Measurements from ENCODE around the gene DST.
"Not testable (repeated sequence)": the region's sequence is repeated elsewhere in the genome, so short reads cannot be mapped to it uniquely, and the experiment has no call there.

DST gene

GRCh38 chr6:56514395-56514794, 128.3 kb downstream of the DST start:
- no peak for DNase-seq

- DNase-seq: no peak
These were observed 129.1 kb downstream of the DST start for GRCh38 chr6:56513631-56514030.

GRCh38 chr6:56511591-56511990, 131.1 kb downstream of the DST start:
- DNase-seq: no peak

- DNase-seq: no peak
These were observed 131.6 kb downstream of the DST start for GRCh38 chr6:56510984-56511531.

DNA sequence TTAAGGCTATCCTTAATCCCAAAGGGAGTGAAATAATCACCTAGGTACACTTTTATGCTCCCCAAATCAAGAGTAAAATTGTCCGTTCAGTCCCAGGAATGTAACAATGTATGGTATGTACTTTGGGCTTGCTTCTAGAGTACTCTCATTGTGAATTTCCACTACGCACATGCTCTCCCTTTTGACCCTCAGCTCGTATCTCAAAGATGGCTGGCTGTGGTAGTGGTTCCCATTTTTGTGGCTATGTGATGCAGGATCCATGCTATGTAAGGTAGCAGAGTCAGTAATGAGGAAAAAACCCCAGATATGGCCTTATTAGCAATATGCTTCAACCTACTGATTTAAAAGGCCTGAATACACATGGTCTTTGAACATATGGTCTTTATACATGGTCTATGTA, 133.7 kb downstream of the DST start:
- DNase-seq: no peak

DNA sequence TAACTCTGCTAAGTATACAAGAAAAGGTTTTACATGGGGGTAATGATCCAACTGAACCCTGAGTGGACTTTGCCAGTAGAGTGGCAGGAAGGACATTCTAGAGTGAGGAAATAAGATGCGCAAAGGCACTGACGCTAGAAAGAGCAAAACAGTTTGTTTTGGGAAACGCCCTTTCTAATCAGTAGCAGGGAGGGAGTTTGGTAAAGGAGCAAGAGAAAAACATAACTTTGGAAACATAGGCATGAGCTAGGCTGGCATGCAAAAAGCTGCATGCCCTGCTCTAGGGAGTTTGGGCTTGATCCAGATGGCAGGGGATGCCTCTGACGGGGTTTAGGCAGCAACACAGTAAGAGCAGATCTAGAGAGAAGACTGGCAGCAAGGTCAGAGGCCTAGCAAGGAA, 135.2 kb downstream of the DST start:
- no peak for DNase-seq

- DNase-seq: no peak
These were observed 137.0 kb downstream of the DST start for GRCh38 chr6:56505512-56506260.

GRCh38 chr6:56501993-56502392, 140.7 kb downstream of the DST start:
- DNase-seq: no peak

- DNase-seq: no peak
These were observed 143.6 kb downstream of the DST start for GRCh38 chr6:56499095-56499494.

DNA sequence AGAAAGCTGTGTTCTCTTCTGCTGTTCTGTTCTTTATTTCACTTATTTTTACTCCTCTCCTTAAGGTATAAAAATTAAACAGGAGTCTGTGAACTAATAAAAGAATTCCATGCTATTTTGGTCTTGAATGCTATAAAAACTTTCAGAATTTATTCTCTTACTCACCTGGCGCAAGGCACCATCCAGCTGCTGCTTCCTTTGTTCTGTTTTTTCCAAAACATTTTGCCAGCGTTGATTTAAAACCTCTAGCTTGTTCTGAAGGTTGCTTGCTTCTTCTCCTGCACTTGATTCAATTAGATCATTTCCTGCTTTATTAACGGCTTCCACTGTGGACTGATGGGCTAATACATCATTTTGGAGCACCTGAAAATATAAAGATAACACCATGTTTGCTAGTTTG, 145.0 kb downstream of the DST start:
- DNase-seq: no peak

DNA sequence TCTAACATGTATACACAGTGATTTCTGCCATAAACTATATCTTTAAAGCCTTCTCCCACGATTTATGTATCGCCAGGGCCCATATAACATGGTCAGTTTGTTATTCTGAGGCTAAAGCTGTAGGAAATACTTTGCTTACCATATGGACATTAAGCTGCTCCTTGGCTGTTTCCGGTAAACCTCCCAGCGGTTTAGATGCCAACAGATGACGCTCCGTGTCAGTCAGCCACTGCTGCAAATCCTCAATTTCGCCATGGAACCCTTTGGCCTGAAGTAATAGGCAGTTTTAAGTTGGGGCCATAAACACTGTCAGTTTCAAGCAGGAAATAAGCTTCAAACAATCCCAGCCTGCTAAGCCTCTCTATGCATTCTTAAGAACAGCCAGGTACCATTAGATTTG, 145.4 kb downstream of the DST start:
- DNase-seq: no peak

DNA sequence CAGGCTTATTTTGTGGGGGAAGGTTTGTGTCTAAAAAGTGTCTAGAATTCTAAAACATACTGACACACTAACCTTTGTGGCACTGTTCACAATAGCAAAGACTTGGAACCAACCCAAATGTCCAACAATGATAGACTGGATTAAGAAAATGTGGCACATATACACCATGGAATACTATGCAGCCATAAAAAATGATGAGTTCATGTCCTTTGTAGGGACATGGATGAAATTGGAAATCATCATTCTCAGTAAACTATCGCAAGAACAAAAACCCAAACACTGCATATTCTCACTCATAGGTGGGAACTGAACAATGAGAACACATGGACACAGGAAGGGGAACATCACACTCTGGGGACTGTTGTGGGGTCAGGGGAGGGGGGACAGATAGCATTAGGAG, 146.0 kb downstream of the DST start:
- DNase-seq: not testable (repeated sequence)

DNA sequence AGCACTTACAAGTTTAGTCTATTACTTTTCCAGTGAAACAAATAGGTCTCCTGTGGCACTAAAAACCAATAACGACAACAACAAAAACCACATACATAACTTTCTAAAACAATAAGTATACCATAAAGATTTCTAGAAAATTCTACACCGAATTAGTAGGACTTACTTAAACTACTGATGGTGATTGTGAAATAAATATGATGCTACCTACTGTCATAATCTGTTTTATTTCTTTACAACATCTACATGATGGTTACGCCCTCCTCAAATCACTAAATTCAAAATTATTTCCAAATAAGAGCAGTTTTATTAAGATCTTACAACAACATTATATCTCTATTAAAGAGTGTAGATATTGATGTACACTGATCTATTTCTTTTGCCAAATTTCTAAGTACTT, 147.0 kb downstream of the DST start:
- no peak for DNase-seq

- no peak for DNase-seq
These were observed 150.9 kb downstream of the DST start for GRCh38 chr6:56491606-56492328.

- no peak for DNase-seq
These were observed 151.7 kb downstream of the DST start for GRCh38 chr6:56490993-56491392.

DNA sequence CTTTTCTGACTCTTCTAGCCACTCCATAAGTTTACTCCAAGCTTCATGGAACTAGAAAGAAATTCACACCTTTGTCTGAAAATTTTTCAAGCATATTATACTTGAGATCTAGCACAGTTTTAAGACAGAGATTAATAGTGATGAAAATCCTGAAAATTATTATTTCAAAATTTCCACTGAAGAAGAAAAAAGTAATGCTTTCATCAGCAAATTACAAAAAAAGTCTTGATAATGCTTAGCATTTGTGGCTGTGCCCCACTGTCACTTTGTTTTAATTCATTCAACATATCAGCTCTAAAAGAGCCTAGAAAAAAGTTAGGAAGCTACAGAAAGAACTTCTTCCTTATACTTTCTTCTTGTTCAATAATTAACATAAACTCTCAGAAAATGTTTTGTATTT, 153.1 kb downstream of the DST start:
- DNase-seq: no peak

DNA sequence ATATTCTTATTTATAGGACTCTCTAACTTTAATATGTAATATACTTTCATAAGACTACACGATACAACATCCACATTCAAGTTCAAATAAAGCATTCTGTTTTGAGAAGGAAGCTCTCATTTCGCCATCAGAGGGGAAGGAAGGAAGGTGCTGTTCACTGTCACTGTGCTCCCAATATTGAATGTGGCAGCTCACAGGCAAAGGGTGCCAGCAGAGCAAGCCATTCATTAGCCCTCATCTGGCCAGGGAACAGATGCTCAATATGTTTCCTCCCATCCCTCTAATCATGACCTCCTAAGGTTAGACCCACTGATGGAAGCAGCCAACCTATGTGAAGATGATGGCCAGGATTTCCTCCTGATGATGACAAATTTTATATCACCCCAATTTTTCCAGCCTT, 154.4 kb downstream of the DST start:
- no peak for DNase-seq

- DNase-seq: no peak
These were observed 156.0 kb downstream of the DST start for GRCh38 chr6:56486681-56487080.

- DNase-seq: no peak
These were observed 158.0 kb downstream of the DST start for GRCh38 chr6:56484669-56485068.

DNA sequence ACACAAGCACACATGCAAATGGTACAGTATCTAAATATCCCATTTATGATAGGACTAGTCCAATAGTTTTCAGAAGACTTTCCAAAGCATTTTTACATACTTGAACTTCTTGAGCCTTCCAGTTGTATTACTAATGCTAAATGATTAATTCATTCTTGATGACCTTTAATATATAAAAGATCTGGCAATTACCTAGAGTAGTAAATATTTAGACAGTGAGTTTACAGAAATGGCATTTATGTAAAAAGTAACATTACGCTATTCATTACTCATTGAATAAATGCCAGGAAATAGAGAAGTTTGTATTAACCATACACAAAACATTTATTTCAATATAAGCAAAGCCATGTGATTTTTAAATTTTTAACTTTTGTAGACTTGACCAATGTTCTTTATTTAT, 158.8 kb downstream of the DST start:
- no peak for DNase-seq

DNA sequence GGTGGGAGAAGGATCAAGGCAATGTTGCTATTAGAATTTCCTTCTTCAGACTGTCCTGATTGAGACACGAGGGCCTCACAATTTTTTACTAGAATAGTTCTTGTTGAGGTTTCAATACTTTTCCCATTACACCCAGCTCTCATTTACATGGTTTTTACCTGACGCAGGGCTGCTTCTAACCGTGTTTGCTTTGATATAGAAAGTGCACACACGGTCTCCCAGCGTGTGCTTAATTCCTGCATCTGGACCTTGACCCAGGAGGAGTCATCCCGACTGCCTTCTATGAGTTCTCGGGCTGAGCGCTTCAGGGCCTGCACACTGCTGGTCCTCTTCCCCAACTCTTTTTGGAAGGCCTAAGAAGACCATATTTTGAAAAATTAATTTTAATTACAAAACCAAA, 160.2 kb downstream of the DST start:
- DNase-seq: no peak

DNA sequence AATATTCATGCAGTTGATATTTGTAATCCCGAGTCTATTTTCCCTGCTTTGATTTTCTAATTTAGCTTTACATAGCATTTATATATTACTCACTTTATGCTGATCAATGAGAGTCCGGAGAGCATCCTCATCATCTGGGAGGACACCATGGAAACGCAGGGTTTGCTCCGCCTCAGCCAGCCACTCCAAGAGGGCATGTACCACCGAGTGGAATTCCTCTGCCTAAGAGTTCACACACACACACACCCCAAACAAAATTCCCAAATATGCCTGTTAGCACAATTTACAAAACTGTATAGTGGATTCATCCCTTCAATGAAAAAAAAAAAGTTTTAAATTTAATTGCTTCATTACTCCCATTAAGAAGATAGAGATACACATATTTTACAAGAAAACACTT, 160.7 kb downstream of the DST start:
- no peak for DNase-seq

GRCh38 chr6:56480654-56481337, 161.9 kb downstream of the DST start:
- DNase-seq: no peak

GRCh38 chr6:56480246-56480645, 162.4 kb downstream of the DST start:
- DNase-seq: no peak

Measured in stimulated activated CD4-positive, alpha-beta T cell treated with anti-CD3 and anti-CD28 coated beads, Interleukin-15, amount 100 ng/mL, for 24 hours (primary cell).